Stimulated activated CD8-positive, alpha-beta memory T cell treated with anti-CD3 and anti-CD28 coated beads, Interleukin-15, amount 100 ng/mL, for 48 hours (primary cell): Measurements from ENCODE around the gene ST8SIA6.
"Not testable (repeated sequence)": the region's sequence is repeated elsewhere in the genome, so short reads cannot be mapped to it uniquely, and the experiment has no call there.

Experiments
- DNase-seq, 2 donors: peaks; one replicate each; pipeline ENCODE4 v3.0.0-alpha.2; 2020; ENCODE audit warnings: low read depth in 2 of 2

Gene ST8SIA6

GRCh38 chr10:17456032-17456548 is 1.7 kb upstream of the ST8SIA6 start:
- DNase-seq, result no peak

GRCh38 chr10:17455015-17455520 is 673 bp upstream of the ST8SIA6 start:
- DNase-seq, result no peak

GRCh38 chr10:17453373-17454091 is 863 bp downstream of the ST8SIA6 start:
- no peak for DNase-seq

- no peak for DNase-seq
Measured at GRCh38 chr10:17453035-17453372, 1.4 kb downstream of the ST8SIA6 start.

- no peak for DNase-seq
Measured at GRCh38 chr10:17452060-17452841, 2.1 kb downstream of the ST8SIA6 start.

- DNase-seq, result no peak
Measured at GRCh38 chr10:17450024-17450423, 4.4 kb downstream of the ST8SIA6 start.

- no peak for DNase-seq
Measured at GRCh38 chr10:17445400-17445998, 8.9 kb downstream of the ST8SIA6 start.

GRCh38 chr10:17444388-17444714 is 10.0 kb downstream of the ST8SIA6 start:
- DNase-seq, result no peak

GRCh38 chr10:17443707-17444387 is 10.5 kb downstream of the ST8SIA6 start:
- DNase-seq, result no peak

- DNase-seq, result no peak
Measured at GRCh38 chr10:17438583-17438982, 15.8 kb downstream of the ST8SIA6 start.

GRCh38 chr10:17436578-17436977 is 17.8 kb downstream of the ST8SIA6 start:
- DNase-seq, result not testable (repeated sequence)

- DNase-seq, result no peak
Measured at GRCh38 chr10:17435953-17436352, 18.4 kb downstream of the ST8SIA6 start.

GRCh38 chr10:17435187-17435586 is 19.2 kb downstream of the ST8SIA6 start:
- DNase-seq, result no peak

- no peak for DNase-seq
Measured at GRCh38 chr10:17432723-17433122, 21.7 kb downstream of the ST8SIA6 start.

- DNase-seq, result no peak
Measured at GRCh38 chr10:17431871-17432311, 22.5 kb downstream of the ST8SIA6 start.

- DNase-seq, result no peak
Measured at GRCh38 chr10:17430647-17431355, 23.6 kb downstream of the ST8SIA6 start.

GRCh38 chr10:17429490-17429889 is 24.9 kb downstream of the ST8SIA6 start:
- no peak for DNase-seq

- DNase-seq, result peak; percentile 34 to 45
Measured at GRCh38 chr10:17428351-17429097, 25.9 kb downstream of the ST8SIA6 start.

GRCh38 chr10:17427666-17428350 is 26.6 kb downstream of the ST8SIA6 start:
- no peak for DNase-seq

GRCh38 chr10:17427201-17427600 is 27.2 kb downstream of the ST8SIA6 start:
- no peak for DNase-seq
